ENCODE measurements around the gene PHF2.

Gene PHF2

DNA sequence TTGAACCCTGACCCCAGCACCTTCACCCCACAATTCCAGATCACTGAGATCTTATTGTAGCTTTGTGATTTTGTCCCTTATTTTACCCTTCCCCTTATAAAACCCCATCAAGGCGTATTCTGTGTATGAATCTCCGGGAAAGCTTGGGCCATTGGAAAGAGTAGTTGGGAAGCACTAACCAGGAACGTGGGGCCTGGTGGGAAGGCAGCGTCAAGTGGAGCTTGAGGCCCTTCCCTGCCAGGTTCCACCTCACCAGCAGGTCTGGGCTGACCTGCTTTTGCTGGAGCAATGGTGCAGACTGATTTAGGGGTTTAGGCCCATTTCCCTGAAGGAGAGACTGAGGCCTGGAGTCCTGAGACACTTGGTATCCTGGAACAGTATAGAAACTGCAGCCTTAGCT lies 9.3 kb downstream of the PHF2 start:
- in situ Hi-C loops (cut with MboI; ENCODE audit: low sequenced_read_pairs): no loop called here

DNA sequence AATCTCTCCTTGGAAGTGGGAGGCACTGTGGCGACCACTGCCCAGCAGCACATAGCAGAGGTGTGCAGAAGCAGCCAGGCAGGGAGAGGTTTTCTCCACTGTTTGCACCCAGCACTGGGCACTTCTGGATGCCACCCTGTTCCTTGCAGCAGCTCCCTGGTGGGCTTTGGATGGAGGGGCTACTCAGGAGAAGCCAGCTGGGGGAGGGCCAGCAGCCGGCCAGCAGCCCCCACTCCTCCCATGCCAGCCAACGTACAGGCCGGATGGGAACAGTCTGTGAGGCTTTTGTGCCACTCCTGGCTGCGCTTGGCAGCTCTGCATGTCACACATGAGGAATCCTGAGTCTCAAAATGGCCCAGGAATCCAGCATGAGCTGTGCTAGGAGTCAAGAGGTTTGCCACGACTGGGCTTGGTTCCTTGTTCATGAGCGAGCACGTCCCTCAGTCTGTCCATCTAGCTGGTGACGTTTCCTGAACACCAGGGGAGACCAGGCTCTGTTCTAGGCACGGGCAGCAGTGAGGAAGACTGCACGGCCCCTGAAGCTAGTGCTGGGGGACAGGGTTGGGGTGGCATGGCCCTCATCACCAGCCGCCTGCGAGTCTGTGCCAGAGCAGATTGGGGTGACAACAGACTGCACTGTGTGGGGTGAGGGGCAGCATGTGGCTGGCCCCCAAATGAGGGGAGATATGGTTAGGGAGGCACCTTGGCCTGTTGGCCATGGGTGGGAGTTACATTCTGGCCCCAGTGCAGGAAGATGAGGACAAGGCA lies 10.1 kb downstream of the PHF2 start:
- in situ Hi-C loops (cut with MboI; ENCODE audit: low sequenced_read_pairs): no loop called here

DNA sequence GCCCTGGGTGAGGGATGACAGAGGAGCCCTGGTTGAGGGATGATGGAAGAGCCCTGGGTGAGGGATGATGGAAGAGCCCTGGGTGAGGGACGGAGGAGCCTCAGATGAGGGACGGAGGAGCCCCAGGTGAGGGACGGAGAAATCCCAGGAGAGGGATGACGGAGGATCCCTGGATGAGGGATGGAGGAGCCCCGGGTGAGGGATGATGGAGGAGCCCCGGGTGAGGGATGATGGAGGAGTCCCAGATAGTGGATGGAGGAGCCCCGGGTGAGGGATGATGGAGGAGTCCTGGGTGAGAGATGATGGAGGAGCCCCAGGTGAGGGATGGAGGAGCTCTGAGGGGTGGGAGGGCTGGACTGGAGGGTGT lies 10.9 kb downstream of the PHF2 start:
- in situ Hi-C loops (cut with MboI; ENCODE audit: low sequenced_read_pairs): no loop called here

DNA sequence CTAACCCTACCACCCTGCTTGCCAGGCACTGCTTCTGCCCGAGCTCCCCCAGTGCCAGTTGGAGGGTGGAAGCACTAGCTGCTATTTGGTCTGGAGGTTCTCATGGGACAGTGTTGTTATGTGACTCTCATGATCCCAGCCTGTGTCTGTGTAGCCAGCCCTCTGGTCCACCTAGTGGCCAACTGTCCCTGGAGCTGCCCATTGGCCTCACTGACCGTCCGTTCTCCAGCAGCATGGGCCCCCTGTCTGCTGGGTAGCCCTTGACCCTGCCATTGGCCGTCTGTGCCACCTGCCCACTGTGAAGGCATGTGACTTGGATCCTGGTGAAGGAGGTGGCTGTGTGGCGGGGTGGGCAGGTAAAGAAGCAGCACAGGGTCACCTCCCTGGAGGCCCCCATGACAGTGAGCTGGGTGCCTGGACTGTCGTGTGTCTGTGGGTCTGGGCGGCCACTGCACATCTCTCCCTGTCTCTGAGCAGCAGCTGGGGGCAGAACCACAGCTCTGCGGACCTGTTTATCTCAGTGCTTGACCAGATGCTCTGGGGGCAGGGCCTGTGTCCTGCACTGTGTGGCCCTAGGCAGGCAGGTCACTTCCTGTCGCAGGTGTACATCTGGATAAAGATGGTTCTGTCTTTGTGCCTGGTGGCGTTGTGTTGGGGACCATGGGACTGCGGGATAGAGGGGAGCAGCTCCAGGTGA lies 11.4 kb downstream of the PHF2 start:
- in situ Hi-C loops (cut with MboI; ENCODE audit: low sequenced_read_pairs): no loop called here

DNA sequence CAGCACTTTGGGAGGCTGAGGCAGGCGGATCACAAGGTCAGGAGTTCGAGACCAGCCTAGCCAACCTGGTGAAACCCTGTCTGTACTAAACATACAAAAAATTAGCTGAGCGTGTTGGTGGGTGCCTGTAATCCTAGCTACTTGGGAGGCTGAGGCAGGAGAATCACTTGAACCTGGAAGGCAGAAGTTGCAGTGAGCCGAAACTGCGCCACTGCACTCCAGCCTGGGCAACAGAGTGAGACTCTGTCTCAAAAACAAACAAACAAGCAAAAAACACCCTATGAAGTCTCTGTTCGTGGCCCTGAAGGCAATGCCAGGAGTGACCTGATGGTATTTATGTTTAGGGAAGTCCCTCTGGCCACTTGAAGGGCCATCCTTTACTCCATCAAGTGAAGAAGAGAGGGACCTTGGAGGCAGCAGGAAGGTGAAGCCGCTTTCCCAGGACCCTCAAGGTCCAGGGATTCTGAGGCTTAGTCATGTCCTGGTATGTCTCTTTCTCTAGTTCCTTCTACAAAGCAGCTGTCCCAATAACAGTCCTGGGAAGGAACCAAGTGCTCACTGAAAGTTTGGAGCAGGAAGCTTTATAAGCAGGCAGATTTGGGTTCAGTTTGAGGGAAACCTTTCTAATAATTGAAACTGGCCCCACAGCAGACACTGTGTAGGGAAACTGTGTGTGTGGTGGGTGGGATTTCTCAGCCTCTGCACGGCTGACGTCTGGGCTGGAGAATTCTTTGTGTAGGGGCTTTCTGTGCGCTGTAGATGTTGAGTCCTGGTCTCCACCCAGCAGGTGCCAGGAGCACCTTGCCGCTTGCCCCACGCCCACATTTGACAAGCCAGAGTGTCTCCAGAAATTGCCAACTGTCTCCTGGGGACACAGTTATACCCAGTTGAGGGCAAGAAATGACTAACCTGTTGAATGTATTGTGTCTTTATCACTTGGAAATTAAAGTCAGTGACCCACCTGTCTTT lies 12.5 kb downstream of the PHF2 start:
- in situ Hi-C loops (cut with MboI; ENCODE audit: low sequenced_read_pairs): no loop called here

DNA sequence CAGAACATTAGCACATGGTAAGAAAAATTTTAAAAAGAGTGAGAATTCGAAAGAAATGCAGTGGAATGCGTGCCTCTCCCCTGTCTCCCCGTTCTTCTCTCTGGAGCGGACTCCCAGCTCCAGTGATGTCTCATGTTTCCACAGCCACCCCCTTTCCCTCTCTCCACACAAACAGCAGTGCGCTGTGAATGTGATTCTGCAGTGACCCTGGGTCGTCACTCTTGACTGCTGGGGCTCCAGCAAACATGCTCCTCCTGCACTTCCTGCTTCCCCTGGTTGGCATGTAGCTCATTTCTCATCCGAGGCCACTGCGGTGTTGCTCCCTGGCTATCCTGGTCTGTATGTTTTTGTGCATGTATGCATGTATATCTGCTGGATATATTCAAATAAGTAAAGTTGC lies 13.3 kb downstream of the PHF2 start:
- in situ Hi-C loops (cut with MboI; ENCODE audit: low sequenced_read_pairs): no loop called here

DNA sequence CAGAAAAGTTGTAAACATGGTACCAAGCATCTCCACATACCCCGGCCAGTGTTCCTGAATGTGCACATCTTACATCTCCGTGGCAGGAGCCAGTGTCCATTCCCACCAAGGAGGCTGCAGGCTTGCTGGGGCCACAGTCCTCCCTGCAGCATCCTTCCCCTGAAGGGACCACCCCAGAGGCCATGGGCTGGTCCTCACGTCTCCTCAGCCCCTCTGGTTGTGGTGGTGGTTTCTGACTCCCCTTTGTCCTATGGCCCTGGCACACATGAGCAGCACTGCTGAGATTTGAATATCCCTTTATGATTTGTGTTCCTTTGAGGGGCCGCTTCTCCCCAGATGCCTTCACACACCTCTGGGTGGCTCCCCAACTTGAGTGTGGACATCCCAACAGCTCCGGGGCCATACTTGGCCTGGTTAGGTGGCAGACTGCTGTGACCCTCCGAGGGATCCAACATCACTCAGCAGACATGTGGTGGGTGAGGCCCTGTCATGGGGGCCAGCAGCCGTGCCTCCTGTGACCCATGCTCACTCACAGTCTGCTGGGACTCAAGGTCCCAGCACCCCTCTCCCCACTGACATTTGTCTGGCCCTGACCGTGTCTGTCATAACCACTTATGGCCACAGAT lies 14.3 kb downstream of the PHF2 start:
- in situ Hi-C loops (cut with MboI; ENCODE audit: low sequenced_read_pairs): no loop called here

DNA sequence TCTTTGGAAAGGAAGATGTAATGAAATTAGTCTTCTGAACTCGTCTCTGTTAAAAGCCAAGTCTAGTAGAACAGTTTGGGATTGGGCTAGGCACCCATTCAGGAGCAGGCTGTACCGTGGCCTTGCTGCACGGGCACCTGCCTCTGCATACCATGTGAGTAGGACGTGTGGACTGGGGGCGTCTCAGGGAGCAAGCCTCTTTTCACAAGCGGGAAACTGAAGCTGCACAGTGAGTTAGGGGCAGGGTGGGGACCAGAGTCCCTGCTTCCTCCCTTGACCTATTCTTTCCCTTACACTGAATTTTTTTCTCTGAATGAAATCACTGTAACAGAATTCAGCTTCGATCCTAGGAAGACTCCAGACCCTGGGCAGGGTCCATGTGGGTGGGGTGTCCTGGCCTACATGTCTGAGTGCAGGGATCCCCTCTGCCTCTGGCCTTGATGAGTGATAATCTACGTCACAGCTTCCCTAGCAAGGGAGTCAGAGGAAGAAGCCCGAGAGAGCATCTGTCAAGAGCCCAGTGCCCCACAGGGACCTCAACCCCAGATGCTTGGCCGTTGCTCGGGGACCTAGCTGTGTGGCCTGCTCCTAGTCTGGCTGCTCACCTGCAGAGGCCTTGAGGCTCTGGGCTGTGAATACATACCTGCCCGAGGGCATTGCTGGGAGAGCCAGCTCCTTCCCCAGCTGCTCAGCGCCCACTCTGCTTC lies 15.1 kb downstream of the PHF2 start:
- in situ Hi-C loops (cut with MboI; ENCODE audit: low sequenced_read_pairs): no loop called here

DNA sequence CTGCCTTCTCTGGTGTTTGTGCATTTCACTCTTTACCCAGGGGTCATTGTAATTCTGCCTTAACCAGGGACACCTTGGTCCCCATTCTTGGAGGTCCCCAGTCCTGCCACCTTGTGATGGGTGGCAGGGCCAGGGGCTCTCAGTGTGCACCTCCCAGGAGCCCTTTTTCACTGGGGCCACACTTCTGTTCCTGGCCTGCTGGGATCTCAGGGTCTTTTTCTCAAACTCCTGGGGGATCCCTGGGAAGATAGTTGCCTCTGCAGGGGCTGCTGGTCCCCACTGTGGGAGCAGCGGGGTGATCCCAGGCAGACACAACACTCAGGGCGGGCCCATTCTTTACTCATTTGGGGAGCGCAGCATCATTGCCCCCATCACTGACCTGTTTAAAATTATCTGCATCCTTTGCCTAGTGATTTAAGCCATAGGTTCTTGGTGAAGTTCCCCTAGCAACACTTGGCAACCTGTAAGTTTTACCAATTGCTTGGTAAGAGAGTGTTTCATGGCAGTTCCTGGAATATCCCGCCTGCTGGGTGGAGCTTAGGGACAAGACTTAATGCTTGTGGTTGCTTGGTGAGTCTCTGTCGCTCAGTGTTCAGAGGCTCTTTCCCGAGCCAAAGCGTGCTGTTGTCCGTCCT lies 15.7 kb downstream of the PHF2 start:
- in situ Hi-C loops (cut with MboI; ENCODE audit: low sequenced_read_pairs): no loop called here

DNA sequence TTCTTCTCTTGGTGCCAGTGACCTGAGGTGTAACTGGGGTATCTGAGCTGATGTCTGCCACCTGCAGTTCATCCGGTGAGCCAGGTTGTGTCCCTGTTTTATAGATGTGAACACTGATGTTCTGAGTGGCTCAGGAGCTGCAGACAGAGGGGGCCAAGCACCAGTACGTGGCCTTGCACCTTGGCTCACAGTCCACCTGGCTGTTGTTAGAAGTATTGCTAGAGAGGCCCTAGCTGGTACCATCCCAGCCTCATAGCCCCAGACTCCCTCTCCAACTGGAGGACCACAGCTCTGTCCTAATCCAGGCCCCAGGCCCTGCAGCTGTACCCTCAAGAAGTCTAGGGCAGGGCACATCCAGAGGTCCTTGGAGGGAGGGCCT lies 16.2 kb downstream of the PHF2 start:
- in situ Hi-C loops (cut with MboI; ENCODE audit: low sequenced_read_pairs): no loop called here

DNA sequence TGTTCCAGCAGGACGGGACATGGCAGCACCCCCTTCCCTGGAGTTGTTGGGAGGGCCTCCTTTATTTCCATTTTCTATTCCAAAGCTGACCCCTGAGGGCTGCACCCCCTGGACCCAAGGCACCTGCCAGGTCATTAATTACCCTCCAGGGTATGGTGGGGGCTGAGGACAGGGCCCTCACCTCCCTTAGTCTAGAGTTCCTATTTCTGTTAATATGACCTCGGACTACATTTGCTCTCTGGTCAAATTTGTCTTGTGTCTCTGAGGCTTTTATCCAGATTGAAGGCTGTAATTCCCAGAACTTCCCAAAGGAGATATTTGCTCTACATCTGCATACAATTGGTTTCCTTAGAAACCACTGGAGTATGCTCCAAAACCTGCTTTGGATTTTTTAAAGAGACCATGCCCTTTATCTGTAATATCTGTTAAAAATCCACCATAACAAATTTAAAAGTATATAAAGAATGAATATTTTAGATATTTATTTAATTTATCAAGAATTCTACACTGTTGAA lies 16.8 kb downstream of the PHF2 start:
- in situ Hi-C loops (cut with MboI; ENCODE audit: low sequenced_read_pairs): no loop called here

DNA sequence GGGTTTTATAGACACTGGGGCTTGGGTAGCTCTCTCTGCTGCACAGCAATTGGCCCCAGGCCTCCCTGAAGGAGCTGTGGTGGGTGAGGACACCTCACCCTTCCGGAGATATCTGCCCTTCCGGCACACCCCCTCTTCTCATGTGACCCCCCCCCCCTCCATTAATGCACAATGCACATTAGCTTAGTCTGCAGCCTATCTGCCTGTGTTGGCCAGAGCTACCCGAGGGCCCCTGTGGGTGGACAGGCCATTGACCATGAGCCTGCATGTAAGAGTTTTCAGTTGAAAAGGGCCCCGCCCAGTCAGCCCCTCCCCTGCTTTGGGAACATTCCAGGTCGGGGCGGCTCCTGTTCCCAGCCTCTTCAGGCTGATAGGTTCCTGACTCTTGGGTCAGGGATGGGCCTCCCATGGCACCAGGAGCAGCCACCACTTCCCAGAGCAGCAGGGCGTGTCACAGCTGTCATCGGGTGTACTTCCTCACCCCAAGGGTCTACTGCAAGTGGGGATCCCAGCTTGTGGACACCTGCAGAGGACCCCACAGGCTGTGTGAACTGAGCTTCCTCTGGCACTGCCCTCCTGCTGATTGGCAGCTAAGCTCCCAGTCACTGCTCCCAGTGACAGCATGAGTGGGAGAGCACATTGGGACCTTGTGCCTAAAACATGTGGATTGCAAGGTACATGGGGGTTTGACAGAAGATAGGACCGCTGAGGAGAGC lies 17.8 kb downstream of the PHF2 start:
- in situ Hi-C loops (cut with MboI; ENCODE audit: low sequenced_read_pairs): no loop called here

DNA sequence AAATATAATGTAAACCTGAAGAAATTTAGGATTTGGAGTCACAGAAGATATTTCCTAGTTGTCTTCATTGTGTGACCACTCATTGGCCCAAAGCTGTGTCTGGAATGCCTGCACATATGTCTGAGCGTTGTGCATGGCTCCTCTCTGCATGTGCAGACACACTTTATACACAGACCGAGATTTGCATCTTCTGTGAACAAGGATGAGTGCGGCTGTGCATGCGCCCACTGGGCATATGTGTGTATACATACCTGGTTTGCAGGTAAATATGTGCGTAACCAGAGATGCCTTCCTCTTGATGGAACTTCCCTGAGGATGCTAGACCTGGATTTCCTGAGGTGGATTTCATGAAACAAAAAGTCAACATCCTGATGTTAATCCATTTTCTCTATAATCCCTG lies 19.1 kb downstream of the PHF2 start:
- in situ Hi-C loops (cut with MboI; ENCODE audit: low sequenced_read_pairs): no loop called here

DNA sequence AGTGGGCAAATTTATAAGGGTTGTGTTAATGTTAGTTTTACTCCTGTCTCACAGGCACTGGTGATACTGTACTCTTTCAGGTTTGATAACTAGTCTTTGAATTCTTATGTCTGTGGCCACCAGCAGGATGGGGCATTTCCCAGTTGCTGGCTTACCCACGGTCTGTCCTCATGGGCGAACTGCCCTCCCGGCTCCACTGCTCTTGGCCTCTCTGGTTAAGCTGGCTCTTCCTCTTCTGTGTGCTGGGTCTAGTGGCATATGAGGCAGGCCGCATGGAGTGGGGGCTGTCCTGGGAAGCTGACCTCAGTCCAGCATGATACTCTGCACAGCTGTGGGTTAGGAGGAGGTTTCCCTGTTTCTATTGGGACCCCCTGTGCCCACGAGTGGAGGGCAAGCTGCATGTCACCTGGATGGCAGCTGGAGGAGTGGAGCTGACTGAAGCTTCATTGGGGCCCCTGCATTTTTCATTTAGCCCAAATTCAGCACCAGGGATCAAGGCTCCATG lies 19.5 kb downstream of the PHF2 start:
- in situ Hi-C loops (cut with MboI; ENCODE audit: low sequenced_read_pairs): no loop called here

DNA sequence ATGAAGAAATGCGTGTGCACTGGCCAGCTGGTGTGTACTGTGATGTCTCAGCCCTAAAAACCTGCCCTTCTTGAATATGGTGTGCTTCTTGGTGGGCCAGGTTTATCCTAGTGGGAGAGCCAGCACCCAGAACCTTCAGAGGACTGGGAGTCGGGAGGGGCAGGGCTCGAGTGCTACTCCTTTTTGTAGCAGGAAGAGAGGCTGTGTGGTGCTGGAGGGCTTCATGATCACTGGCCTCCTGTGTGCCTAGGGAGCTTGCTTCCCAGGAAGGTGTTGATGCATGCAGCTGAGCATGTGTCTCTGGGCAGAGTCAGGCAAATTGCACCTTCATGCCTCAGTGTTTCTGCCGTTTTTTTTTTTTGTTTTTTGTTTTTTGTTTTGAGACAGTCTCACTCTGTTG lies 20.0 kb downstream of the PHF2 start:
- in situ Hi-C loops (cut with MboI; ENCODE audit: low sequenced_read_pairs): no loop called here

DNA sequence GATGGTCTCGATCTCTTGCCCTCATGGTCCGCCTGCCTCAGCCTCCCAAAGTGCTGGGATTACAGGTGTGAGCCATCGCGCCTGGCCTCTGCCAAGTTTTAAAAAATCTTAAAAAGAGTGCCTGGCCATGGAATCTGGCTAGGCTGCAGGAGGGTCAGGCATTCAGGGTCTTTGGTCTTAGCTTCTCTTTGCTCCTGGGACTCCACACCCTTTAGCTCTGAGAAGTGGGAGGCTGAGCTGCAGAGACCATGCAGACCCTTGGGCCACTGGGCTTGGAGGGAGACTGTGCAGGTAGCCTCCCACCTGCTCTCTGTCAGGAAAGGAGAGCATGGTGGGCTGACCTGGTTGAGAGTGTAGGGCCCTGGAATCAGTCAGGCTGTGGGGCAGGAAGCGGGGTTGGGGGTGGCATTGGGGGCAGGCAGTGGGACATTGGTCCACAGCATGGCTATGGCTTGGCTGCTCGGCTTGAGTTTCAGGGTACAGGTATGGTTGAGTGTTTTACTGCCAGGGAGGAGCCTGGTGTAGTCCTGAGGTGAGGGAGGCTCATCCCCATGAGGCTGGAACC lies 20.8 kb downstream of the PHF2 start:
- in situ Hi-C loops (cut with MboI; ENCODE audit: low sequenced_read_pairs): no loop called here

DNA sequence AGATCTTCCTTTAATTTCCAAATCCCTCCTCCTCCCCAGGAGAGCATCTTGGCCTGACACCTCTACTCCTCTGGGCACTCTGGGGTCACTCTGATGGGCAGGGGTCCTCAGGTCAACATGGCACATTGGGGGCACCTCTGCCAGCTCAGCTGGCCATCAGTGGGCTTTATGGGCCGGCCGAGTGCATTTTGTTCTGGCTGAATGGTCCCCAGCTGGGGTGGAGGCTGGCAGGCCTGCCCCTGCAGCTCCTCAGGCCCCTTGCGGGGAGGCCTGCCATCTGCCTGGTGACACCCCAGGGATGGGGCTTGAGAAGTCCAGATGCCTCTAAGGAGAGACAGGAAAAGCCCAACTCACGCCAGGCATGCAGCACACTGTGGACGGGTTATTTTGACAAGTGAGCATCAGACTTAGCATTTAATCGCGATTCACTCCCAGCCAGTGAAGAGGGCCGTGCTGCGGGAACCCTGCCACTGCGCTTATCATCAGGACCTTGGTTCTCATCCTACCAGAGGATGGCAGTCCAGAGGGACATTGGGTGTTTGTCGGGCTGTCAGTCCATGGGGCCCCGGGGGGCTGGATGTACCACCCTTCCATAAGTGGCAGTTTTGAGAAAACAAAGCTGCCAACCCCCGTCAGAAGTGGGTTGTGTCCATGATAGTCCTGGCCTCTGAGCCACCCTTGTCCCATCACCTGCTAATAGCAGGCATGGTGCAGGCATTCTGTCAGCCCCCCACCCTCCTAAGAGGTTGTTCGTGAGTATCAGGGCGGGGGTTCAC lies 21.7 kb downstream of the PHF2 start:
- in situ Hi-C loops (cut with MboI; ENCODE audit: low sequenced_read_pairs): no loop called here

DNA sequence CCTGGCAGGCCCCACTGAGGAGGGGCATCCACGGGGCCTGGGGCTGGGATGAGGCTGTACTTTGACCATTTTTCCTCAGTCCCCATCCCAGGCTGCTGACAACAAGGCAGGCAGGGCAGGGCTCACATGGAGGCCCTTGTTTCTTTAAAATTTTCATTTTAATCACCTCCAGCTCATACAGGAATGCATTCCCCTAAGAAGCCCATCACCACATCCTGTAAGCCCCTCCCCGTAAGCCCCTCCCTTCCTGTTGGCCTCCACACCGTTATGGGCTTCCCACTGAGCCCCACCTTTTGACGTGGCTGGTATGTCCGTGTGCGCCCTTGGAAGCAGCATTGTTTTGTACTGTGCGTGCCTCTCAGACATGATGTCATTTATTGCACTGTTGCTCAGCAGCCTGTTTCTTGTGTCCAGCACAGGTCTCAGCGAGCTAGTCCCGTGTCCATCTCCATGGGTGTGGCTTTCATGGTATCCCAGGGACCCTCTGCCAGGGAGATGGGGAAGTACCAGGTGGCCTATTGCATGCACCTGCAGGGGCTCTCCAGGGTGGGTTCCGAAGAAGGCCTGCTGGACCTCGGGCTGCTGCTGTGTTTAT lies 22.4 kb downstream of the PHF2 start:
- in situ Hi-C loops (cut with MboI; ENCODE audit: low sequenced_read_pairs): no loop called here

Data from HL-60/S4 treated with retinoic acid at 250 ng/mL for 4 days and 3 days (cell line).